Tibial nerve (tissue), 4 donors: ENCODE results near the gene SLC25A33. TPM values are rescaled to one million over a fixed set of nuclear protein-coding genes. Genes with fewer than 3 reads are reported as not detected.

Experiments used
- DNase-seq, 2 donors: peaks; one replicate each; pipeline ENCODE4 v3.0.0-alpha.2; 2019; ENCODE audit warnings: low spot score in 2 of 2
- H3K27ac ChIP-seq, 4 donors: fragments of 200-600 bp; sonication (generic) in 3 of 4; one replicate each; pipeline ENCODE4 v1.5.1; 2017 to 2019; ENCODE audit warnings: mild to moderate bottlenecking in 1 of 4
- H3K27me3 ChIP-seq, 2 donors: fragments of 200-600 bp; sonication (generic) in 1 of 2; one replicate each; pipeline versions ENCODE4 v1.5.1 to v1.6.0; 2017 to 2019
- H3K36me3 ChIP-seq, 3 donors: fragments of 200-600 bp; sonication (generic); one replicate each; pipeline ENCODE4 v1.5.1; 2018 to 2019
- H3K4me1 ChIP-seq, 4 donors: fragments of 200-600 bp; sonication (generic) in 3 of 4; one replicate each; pipeline ENCODE4 v1.5.1; 2017 to 2019
- H3K4me3 ChIP-seq, 4 donors: fragments of 200-600 bp; sonication (generic) in 3 of 4; one replicate each; pipeline ENCODE4 v1.5.1; 2017 to 2019; ENCODE audit warnings: mild to moderate bottlenecking in 1 of 4, moderate library complexity in 1 of 4
- H3K9me3 ChIP-seq, 4 donors: fragments of 200-600 bp; sonication (generic) in 3 of 4; one replicate each; pipeline ENCODE4 v1.5.1; 2017 to 2019
- EP300 ChIP-seq, 2 donors: sonication (generic); formaldehyde crosslinking; IDR thresholded peaks; one replicate each; pipeline ENCODE4 v1.6.1; 2017; ENCODE audit warnings: antibody characterized with exemption in 2 of 2, mild to moderate bottlenecking in 1 of 2
- POLR2A ChIP-seq, 2 donors: fragments of 450-650 bp; IDR thresholded peaks; one replicate each; pipeline ENCODE4 v1.6.1; 2017; ENCODE audit warnings: antibody characterized with exemption in 2 of 2, mild to moderate bottlenecking in 2 of 2, moderate library complexity in 2 of 2
- WGBS, 2 donors: methylation state at CpG; one replicate each; pipeline ENCODE4 v1.1.5; 2018; 5-methylcytosine and 5-hydroxymethylcytosine counted together
- total RNA-seq, 4 donors: library from RNA; depleted of rRNA; stranded (reverse); fragments of >200 nt; gene quantifications; one replicate each; pipeline ENCODE4 v1.1.0, GENCODE V29; 2016
- TF ChIP-seq, protein P1 (sequence below), 5 experiments: fragments of 200-600 bp in 3 of 5; fragments of 450-650 bp in 2 of 5; sonication (generic) in 3 of 5; IDR thresholded peaks; one replicate each; pipeline ENCODE4 v1.5.1; 2016 to 2019; ENCODE audit warnings: antibody characterized with exemption in 5 of 5, mild to moderate bottlenecking in 3 of 5, moderate library complexity in 2 of 5

SLC25A33 gene
- total RNA-seq, 4 donors from 2014 or later: 5.4 to 10.2 (median 6.8) TPM

DNA sequence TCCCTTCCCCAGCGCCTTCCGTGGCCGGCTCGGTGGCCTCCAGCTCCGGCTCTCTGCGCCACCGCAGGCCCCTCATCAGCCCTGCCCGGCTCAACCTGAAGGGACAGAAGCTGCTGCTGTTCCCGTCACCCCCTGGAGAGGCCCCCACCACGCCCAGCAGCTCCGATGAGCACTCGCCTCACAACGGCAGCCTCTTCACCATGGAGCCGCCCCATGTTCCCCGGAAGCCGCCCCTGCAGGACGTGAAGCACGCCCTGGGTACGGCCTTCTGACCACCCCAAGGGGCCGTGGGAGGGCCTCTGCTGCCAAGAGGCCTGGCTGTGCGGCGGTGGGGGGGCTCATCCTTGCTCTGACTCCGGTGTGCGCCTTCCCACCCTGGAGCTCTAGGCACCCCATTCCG, 71.3 kb downstream of the SLC25A33 start:
- Histone ChIP-seq H3K4me1 (no peaks in the 10 kb centered on the region), H3K4me3 (no peak overlapping the region), H3K9me3 (no peaks in the 10 kb centered on the region), H3K36me3 (peaks cover 0 to 85% (median 0%) of the 10 kb centered on the region in 3 donors), H3K27ac (no peak overlapping the region), H3K27me3 (no peaks in the 10 kb centered on the region)
- DNase-seq: no peak
- TF ChIP-seq POLR2A (IDR thresholded peaks at IDR 0.05) (no peak), EP300 (IDR thresholded peaks at IDR 0.05) (no peak)
- TF ChIP-seq, protein P1, sequence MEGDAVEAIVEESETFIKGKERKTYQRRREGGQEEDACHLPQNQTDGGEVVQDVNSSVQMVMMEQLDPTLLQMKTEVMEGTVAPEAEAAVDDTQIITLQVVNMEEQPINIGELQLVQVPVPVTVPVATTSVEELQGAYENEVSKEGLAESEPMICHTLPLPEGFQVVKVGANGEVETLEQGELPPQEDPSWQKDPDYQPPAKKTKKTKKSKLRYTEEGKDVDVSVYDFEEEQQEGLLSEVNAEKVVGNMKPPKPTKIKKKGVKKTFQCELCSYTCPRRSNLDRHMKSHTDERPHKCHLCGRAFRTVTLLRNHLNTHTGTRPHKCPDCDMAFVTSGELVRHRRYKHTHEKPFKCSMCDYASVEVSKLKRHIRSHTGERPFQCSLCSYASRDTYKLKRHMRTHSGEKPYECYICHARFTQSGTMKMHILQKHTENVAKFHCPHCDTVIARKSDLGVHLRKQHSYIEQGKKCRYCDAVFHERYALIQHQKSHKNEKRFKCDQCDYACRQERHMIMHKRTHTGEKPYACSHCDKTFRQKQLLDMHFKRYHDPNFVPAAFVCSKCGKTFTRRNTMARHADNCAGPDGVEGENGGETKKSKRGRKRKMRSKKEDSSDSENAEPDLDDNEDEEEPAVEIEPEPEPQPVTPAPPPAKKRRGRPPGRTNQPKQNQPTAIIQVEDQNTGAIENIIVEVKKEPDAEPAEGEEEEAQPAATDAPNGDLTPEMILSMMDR (IDR thresholded peaks at IDR 0.05): no peak
- WGBS, 2 donors: 84 to 85% methylated on average over 25 of the region's 25 CpGs

DNA sequence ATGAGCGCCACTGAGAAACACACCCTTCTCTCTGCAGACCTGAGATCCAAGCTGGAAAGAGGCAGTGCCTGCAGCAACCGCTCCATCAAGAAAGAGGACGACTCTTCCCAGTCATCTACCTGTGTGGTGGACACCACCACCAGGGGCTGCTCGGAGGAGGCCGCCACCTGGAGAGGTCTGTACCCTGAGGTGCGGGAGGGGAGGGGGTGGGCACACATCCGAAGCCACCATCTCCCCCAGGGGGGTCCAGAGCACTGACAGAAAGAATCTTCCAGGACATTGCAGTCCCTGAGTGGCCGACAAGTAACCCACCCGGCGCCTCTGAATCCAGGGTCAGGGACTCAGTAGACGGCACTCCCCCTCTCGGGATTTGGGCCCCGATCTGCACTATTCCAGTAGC, 72.5 kb downstream of the SLC25A33 start:
- Histone ChIP-seq H3K4me3 (no peak overlapping the region), H3K9me3 (no peaks in the 10 kb centered on the region), H3K27ac (no peak overlapping the region), H3K4me1 (no peaks in the 10 kb centered on the region), H3K36me3 (peaks cover 0 to 74% (median 0%) of the 10 kb centered on the region in 3 donors), H3K27me3 (no peaks in the 10 kb centered on the region)
- TF ChIP-seq POLR2A (IDR thresholded peaks at IDR 0.05) (no peak), EP300 (IDR thresholded peaks at IDR 0.05) (no peak)
- TF ChIP-seq, protein P1 (IDR thresholded peaks at IDR 0.05): no peak
- no peak for DNase-seq
- WGBS, 2 donors: 88 to 94% methylated on average over 12 to 13 of the region's 13 CpGs

GRCh38 chr1:9612162-9612845, 73.0 kb downstream of the SLC25A33 start:
- Histone ChIP-seq H3K27ac (no peak overlapping the region), H3K4me1 (no peaks in the 10 kb centered on the region), H3K4me3 (no peak overlapping the region), H3K36me3 (peaks cover 0 to 68% (median 0%) of the 10 kb centered on the region in 3 donors), H3K9me3 (no peaks in the 10 kb centered on the region), H3K27me3 (no peaks in the 10 kb centered on the region)
- no peak for DNase-seq
- 88 to 89% methylated on average over 11 of the region's 11 CpGs for WGBS, 2 donors
- TF ChIP-seq, protein P1 (IDR thresholded peaks at IDR 0.05): no peak
- TF ChIP-seq EP300 (IDR thresholded peaks at IDR 0.05) (no peak), POLR2A (IDR thresholded peaks at IDR 0.05) (no peak)

DNA sequence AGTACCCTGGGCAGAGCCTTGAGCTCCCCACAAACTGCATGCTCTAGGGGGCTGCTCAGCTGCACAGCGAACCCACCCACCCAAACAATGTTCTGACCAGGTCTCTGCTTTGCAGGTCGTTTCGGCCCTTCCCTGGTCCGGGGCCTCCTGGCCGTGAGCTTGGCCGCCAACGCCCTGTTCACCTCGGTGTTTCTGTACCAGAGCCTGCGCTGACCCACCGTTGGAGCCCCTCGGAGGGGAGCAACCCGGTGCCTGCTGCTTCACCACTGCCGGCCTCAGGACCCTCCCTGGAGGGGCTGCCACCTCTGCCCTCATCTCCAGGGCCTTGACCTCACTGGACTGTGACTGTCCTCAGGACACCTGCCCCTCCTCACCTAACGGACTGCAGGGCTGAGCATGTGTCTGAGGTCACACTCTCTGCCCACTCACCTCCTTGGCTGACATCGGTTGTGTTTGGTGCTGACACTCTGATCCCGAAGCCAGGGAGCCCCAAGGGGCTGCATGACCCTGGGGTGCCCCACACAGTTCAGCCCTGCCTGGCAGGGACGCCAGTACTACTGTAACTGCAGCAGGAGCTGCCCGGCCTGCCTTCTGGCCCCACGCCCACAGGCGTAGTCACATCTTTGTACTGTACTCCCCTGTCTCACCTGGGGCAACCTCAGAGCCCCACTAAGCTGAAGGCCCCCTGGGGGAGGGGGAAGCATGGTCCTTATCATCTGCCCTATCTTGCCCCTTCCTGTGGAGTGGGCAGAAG, 73.8 kb downstream of the SLC25A33 start:
- H3K9me3 ChIP-seq: no peaks in the 10 kb centered on the region
- TF ChIP-seq POLR2A (IDR thresholded peaks at IDR 0.05) (no peak), EP300 (IDR thresholded peaks at IDR 0.05) (no peak)
- TF ChIP-seq, protein P1 (IDR thresholded peaks at IDR 0.05): no peak
- H3K4me3 ChIP-seq: no peak overlapping the region
- DNase-seq: no peak
- H3K27ac ChIP-seq: no peak overlapping the region
- peaks cover 0 to 60% (median 0%) of the 10 kb centered on the region in 3 donors for H3K36me3 ChIP-seq
- WGBS, 2 donors: 89 to 90% methylated on average over 10 to 19 of the region's 20 CpGs
- peaks cover 0 to 1% of the 10 kb centered on the region in 2 donors for H3K27me3 ChIP-seq
- no peaks in the 10 kb centered on the region for H3K4me1 ChIP-seq
